ENCODE data around the gene C3AR1.
"Not testable (repeated sequence)": the region's sequence is repeated elsewhere in the genome, so short reads cannot be mapped to it uniquely, and the experiment has no call there.

Gene C3AR1

DNA sequence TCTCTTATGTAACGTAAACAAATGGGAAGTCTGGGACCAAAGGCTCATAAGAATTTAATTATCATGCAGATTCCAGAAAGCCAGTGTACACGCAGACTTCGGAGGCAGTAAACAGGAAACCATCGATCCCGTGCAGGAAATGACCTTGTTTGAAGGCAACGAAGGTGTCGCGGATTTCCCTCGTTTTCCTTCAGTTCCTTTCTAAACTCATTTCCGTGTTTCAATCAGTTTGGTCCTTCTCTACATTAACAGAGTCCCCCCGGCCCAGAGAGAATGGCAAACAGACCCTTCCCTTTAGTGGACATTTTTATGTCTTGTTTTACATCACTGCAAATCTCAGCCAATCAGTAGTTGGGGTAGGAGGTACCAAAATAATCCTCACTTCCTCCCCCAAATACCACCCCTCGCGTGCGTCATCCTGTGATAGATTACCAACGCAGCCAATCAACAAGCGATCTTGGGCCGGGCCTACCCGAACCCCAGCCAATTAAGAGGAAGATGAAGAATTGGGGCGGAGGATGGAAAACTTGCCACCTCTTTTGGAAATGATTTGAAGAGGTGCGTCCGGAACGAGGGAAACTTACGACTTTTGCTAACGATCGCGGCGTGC lies 39.8 kb downstream of the C3AR1 start:
- peak; percentile 93 to 96 for DNase-seq

DNA sequence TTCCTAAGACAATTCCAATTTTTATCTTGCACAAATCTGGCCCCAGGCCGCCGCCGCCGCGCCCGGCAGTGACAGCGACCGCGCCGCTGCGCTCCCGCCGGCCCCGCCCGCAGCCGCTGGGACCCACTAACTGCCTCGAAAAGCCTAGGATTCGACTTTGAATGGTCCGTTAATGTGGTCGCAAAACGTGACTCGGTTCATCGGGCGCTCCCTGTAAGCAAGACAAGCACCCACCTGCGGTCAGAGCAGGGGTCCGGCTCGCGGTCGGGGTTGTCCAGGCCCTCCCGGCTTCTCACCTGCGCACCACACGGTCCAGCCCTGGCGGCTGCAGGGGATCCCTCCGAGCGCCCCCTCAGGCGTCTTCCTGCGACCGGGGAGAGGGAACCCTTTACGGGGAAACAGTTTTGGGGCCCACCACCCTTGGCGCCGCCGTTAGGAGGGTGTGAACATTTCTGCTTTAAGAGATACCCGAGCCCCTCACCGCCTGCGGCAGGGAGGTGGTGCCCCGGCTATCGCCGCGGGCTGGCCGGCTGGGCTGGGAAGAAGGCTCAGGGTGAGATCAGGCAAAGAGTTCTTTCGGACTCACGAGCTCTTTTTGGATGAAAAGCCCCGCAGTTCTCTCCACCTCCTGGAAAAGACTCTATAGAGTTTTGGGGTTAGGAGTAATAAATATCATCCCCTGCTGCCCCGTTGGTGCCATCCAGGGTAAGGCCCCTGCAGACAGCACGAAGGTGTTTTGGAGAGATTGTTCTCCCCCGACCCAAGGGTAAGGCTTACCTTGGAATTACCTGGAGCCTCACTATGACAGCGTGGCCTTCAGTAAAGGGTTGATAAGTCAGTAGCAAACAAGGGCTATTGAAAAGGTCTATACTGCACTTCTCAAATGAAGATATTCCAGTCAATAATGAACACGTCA lies 47.2 kb downstream of the C3AR1 start:
- DNase-seq: peak in 1 of 2 donors; percentile 28

DNA sequence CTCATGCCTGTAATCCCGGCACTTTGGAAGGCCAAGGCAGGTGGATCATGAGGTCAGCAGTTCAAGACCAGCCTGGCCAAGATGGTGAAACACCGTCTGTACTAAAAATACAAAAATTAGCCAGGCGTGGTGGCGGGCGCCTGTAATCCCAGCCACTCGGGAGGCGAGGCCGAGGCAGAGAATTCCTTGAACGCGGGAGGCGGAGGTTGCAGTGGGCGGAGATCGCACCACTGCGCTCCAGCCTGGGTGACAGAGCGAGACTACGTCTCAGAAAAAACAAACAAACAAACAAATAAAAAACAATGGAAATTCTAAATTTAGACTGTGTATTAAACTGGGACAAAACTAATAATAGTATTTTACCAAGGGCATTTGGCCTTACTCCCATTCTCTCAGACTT lies 47.9 kb downstream of the C3AR1 start:
- DNase-seq: not testable (repeated sequence)

DNA sequence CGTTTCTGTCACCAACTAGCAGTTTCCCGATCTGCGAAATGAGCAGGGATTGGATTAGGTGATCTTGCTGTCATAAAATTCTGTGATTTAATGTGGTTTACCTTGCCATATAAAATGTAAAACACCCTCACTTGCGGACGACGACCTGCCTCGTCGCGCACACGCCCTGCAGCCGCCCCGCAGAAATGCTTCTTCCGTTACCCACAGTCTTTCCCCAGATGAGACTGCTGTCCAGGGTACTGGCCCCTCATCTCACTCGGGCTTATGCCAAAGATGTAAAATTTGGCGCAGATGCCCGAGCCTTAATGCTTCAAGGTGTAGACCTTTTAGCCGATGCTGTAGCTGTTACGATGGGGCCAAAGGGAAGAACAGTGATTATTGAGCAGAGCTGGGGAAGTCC lies 51.3 kb downstream of the C3AR1 start:
- no peak for DNase-seq

DNA sequence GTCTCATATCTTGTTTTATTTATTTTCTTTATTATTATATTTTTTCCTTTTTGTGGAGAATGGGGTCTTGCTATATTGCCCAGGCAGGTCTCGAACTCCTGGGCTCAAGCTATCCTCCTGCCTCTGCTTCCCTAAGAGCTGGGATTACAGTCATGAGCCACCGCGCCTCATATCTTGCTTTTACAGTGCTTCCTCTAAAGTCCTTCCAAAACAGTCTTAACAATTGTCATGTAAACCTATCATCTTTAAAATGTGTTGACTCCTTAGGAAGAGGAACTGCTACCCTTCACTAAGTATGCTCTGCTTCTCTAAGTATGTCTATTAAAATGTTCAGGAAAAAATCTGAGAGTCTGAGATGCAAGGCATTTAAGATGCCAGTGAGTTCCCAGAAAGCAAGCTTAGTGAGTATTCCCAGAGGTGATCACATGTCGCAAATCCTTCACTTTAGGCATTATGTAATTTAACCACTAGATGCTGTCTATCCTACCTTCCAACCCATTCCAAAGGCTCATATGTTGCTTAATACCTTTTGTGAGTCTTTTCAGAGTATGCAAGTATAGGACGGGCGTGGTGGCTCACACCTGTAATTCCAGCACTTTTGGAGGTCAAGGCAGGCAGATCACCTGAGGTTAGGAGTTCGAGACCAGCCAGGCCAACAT lies 53.4 kb downstream of the C3AR1 start:
- no peak for DNase-seq

DNA sequence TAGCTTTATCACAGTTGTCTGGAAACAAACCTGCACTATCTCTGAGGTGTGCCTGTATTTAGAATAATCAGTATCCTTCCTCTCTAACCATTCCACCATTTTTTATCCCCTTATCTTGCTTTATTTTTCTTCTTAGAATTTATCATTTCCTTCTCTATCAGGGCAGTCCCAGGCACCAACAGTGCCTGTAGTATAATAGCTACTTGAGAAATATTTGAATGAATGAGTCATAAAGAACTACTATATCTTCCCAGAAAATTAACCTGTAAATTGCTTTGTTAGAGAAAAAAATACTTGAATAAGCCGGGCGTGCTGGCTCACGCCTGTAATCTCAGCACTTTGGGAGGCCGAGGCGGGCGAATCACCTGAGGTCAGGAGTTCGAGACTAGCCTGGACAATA lies 54.8 kb downstream of the C3AR1 start:
- no peak for DNase-seq

Measured in stimulated activated CD4-positive, alpha-beta T cell treated with anti-CD3 and anti-CD28 coated beads, Interleukin-2, amount 100 ng/mL, for 24 hours (primary cell).